K562 (cell line): Measurements from ENCODE around the gene ITGA11.

Experiments used
- CTCF ChIP-seq, 3 experiments: IDR thresholded peaks in 2 of 3; conservative IDR thresholded peaks in 1 of 3; 2 replicates each; pipeline ENCODE4 v1.5.1; 2011 to 2012; ENCODE audit warnings: low read length in 3 of 3, mild to moderate bottlenecking in 3 of 3, control low read depth in 2 of 3, improper control_type of control experiment in 1 of 3, inconsistent platforms in 1 of 3, low read depth in 1 of 3, mixed read lengths in 1 of 3, moderate library complexity in 1 of 3; ENCODE audit not compliant: insufficient read depth in 2 of 3
- DPF2 ChIP-seq: fragments of 450-650 bp; IDR thresholded peaks from 2 replicates; pipeline ENCODE4 v1.6.1; 2016
- EP300 ChIP-seq: IDR thresholded peaks from 2 replicates; pipeline ENCODE4 v1.6.1; 2012; ENCODE audit warnings: low read length, improper control_type of control experiment
- HOXB6 ChIP-seq: fragments of 250-450 bp; sonication (Bioruptor Pico); IDR thresholded peaks from 2 replicates; pipeline ENCODE4 v1.5.1; 2022; ENCODE audit warnings: mild to moderate bottlenecking, borderline replicate concordance
- MXI1 ChIP-seq: IDR thresholded peaks from 2 replicates; pipeline ENCODE4 v1.6.1; 2011; ENCODE audit warnings: low read depth, mild to moderate bottlenecking, improper control_type of control experiment, low read length
- MYC ChIP-seq, 2 experiments: fragments of 250-450 bp in 1 of 2; sonication (Bioruptor Pico) in 1 of 2; IDR thresholded peaks; 2 replicates each; pipeline versions ENCODE4 v1.5.1 to v1.6.1; 2012 to 2021; ENCODE audit warnings: low read depth in 2 of 2, borderline replicate concordance in 1 of 2, improper control_type of control experiment in 1 of 2, low read length in 1 of 2, mild to moderate bottlenecking in 1 of 2, moderate library complexity in 1 of 2
- POLR2AphosphoS5 ChIP-seq: IDR thresholded peaks from 2 replicates; pipeline ENCODE4 v1.6.1; 2011; ENCODE audit warnings: mild to moderate bottlenecking, low read depth, low read length, moderate library complexity; ENCODE audit not compliant: control insufficient read depth, insufficient read depth

DNA sequence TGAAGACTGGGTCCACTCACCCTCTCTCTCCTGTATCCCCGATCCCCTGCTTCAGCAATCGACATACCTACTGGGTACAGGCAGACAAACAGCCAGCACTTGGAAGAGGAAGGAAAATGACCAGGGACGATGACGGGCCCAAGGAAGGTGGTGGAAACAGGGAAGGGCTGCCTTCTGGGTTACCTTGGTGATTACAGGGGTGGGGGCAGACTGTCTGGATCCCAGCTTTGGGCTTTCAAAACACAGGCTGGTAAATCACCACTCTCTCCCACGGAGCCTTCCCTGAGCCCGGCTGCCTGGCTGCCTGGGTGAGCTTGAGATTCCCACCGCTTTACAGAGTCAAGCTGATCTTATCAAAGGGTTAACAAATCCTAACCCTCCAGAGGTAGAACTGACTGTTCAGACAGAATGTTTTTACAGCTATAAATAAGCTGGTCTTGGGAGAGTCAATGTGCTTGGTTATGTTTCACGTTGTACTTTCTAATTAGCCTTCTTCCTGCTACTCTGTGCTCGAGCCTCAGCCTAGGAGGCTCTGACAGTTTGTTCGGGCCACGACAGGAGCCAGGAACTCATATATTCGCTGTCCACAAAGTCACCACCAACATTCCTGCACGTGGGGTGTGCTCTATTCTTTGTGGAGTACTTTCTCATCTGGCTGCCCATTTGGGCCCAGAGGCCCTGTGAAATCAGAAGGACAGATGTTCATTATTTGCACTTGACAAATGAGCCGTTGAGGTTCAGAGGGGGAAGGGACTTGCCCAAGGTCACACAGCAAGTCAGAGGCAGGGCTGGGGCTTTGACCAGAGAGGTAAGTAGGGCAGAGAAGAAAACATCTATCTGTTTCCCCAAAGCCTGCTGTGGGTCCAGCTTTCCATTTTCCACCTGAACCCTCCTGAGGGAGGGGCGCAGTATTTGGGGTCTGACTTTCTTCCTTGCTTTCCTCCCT, 91.0 kb downstream of the ITGA11 start:
- TF ChIP-seq POLR2AphosphoS5 (no peak), CTCF (IDR thresholded peaks at IDR 0.05 in 2 of 3, conservative IDR thresholded peaks at IDR 0.05 in 1 of 3; ENCODE audit: insufficient read depth in 2 of 3, low read depth in 1 of 3, low read length in 3 of 3) (no peak), EP300 (no peak), HOXB6 (CRISPR knock-in tag) (no peak), DPF2 (no peak), MYC (IDR thresholded peaks at IDR 0.05; ENCODE audit: low read depth, low read length) (no peak), MYC (CRISPR knock-in tag; IDR thresholded peaks at IDR 0.05; ENCODE audit: borderline replicate concordance, low read depth) (no peak), MXI1 (no peak)
